Left lung (tissue), 10 donors: ENCODE data around the gene RANGAP1. TPM values are rescaled to one million over a fixed set of nuclear protein-coding genes. Genes with fewer than 3 reads are reported as not detected.

Experiments
- ATAC-seq: fragments of 200-7000 bp; cut with Tn5 transposase; one replicate; pipeline ENCODE4 v1.9.1; 2020; ENCODE audit warnings: moderate library complexity
- DNase-seq, 4 donors: peaks; one replicate each; pipeline ENCODE4 v3.0.0-alpha.2; 2013 to 2020
- H3K27ac ChIP-seq, 2 donors: fragments of 200-600 bp; sonication (generic) in 1 of 2; one replicate each; pipeline versions ENCODE4 v1.5.0 to v1.8.0; 2020 to 2021
- H3K27me3 ChIP-seq, 2 donors: fragments of 200-600 bp; sonication (generic) in 1 of 2; one replicate each; pipeline versions ENCODE4 v1.5.0 to v1.8.0; 2020 to 2021
- H3K36me3 ChIP-seq, 2 donors: fragments of 200-600 bp; sonication (generic) in 1 of 2; one replicate each; pipeline versions ENCODE4 v1.5.0 to v1.8.0; 2020 to 2021
- H3K4me1 ChIP-seq, 2 donors: fragments of 200-600 bp; one replicate each; pipeline ENCODE4 v1.8.0; 2021
- H3K4me3 ChIP-seq, 2 donors: fragments of 200-600 bp; sonication (generic) in 1 of 2; one replicate each; pipeline versions ENCODE4 v1.5.0 to v1.8.0; 2020 to 2021; ENCODE audit warnings: mild to moderate bottlenecking in 1 of 2
- H3K9me3 ChIP-seq, 2 donors: fragments of 200-600 bp; sonication (generic) in 1 of 2; one replicate each; pipeline versions ENCODE4 v1.5.0 to v1.8.0; 2020 to 2021
- intact Hi-C, 2 donors: fragments of 100-400 bp; cut with DNase I; formaldehyde crosslinking; loops; one replicate each; pipeline versions ENCODE4 v1.11.2 to v1.14.2; 2022
- microRNA-seq, 2 donors: library from miRNA; unstranded; fragments of <30 nt; microRNA quantifications; one replicate each; pipeline ENCODE4, GENCODE V29; 2019
- polyA plus RNA-seq, 6 donors: library from polyadenylated mRNA; unstranded; fragments of 120-200 nt; gene quantifications; one replicate each; pipeline ENCODE4 v1.2.1, GENCODE V29; 2013; ENCODE audit not compliant: insufficient read length in 6 of 6
- total RNA-seq, 2 donors: library from RNA; stranded (reverse); fragmentation: NEBNext Ultra II Directional; extraction: Animal tissue kit (Norgen Biotek cat#: 25700); gene quantifications; one replicate each; pipeline ENCODE4 v1.2.1, GENCODE V29; 2021
- TF ChIP-seq, protein P1 (sequence below), 2 donors: fragments of 200-600 bp; sonication (generic) in 1 of 2; IDR thresholded peaks; one replicate each; pipeline versions ENCODE4 v1.5.0 to v1.8.0; 2021; ENCODE audit warnings: antibody characterized with exemption in 2 of 2
- donor health status: DM: no; HTN: yes; CAD: no.
- donor health status: DM: no; HTN: no; CAD: no.

The RANGAP1 gene
- total and polyA plus RNA-seq, 8 donors = 35.0 to 65.8 (median 40.1) TPM

DNA sequence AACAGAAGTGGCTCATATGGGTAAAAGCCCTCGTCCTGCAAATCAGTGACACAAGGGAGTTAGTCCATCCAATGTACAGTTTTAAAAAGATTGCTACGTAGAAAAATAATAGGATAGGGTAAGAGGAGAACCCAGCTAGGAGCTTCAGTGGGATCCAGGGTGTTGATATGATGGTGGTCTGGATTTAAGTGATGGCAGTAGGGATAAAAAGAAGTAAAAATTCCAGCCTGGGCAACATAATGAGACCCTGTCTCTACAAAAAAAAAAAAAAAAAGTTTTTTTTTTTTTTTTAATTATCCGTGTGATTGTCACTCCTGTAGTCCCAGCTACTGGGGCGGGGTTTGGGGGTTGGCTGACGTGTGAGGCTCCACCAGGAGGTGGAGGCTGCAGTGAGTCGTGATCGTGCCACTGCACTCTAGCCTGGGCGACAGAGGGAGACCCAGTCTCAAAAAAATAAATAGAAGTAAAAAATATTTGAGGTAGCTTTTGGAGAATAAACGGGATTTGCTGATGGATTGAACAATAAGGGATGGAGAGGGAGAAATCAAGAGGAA is 87.9 kb downstream of the RANGAP1 start:
- DNase-seq = peak in 3 of 4 donors; percentile 40 to 84 (median 68)
- H3K27me3 ChIP-seq = no peaks in the 10 kb centered on the region
- TF ChIP-seq, protein P1, sequence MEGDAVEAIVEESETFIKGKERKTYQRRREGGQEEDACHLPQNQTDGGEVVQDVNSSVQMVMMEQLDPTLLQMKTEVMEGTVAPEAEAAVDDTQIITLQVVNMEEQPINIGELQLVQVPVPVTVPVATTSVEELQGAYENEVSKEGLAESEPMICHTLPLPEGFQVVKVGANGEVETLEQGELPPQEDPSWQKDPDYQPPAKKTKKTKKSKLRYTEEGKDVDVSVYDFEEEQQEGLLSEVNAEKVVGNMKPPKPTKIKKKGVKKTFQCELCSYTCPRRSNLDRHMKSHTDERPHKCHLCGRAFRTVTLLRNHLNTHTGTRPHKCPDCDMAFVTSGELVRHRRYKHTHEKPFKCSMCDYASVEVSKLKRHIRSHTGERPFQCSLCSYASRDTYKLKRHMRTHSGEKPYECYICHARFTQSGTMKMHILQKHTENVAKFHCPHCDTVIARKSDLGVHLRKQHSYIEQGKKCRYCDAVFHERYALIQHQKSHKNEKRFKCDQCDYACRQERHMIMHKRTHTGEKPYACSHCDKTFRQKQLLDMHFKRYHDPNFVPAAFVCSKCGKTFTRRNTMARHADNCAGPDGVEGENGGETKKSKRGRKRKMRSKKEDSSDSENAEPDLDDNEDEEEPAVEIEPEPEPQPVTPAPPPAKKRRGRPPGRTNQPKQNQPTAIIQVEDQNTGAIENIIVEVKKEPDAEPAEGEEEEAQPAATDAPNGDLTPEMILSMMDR (IDR thresholded peaks at IDR 0.05) = no peak
- H3K4me3 ChIP-seq = peak overlapping the region; percentile 77 to 84
- peak; percentile 52 for ATAC-seq
- no peaks in the 10 kb centered on the region for H3K36me3 ChIP-seq
- intact Hi-C loops = no loop called here
- H3K4me1 ChIP-seq = peaks cover 0 to 24% of the 10 kb centered on the region in 2 donors
- H3K27ac ChIP-seq = peak overlapping the region; percentile 33 to 53
- no peaks in the 10 kb centered on the region for H3K9me3 ChIP-seq

DNA sequence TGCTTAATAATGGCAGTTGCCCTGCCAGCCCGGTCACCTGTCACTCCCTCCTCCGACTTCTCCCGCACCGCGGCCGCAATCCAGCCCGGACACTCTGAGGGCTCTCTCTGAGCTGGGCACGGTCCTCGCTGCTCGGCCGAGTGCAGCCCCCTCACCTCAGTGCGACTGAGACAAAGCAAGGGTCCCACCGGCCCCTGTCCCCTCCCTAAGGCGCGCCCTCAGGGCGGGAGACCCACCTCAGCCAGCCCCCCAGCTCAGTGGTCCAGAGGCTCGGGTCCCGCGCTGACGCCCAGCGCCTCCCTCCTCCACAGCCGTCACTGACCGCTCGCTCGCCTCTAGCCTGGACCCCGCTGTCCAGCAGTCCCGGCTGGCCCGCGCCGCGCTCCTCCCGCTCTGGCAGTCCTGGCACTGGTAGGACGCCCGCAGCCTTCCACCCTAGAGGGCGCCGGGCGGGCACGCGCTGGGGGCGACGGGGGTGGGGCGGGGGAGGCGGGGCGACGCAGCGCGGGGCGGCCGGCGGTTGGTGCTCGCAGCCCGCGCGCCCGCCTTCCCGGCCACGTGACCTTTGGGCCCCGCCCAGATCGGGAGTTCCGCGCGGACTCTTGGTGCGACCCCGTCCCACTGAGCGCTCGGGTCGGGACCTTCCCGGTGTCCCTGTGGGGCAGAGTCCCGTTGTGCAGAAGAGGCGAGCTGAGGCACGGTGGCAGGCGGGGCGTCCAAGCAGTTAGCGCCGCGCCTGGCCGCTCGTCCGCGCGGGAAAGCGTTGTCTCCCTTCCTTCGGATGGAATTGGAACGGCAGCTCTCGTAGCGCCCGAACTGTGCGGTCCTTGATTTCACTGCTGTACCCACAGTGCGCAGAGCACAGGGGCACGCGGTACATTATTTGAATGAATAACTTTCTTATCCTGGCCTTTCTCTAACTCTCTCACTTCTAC is 88.7 kb downstream of the RANGAP1 start:
- DNase-seq = peak; percentile 79 to 95 (median 85)
- peaks cover 0 to 24% of the 10 kb centered on the region in 2 donors for H3K4me1 ChIP-seq
- H3K27me3 ChIP-seq = no peaks in the 10 kb centered on the region
- intact Hi-C loops = no loop called here
- TF ChIP-seq, protein P1 (IDR thresholded peaks at IDR 0.05) = no peak
- peak overlapping the region; percentile 77 to 84 for H3K4me3 ChIP-seq
- no peaks in the 10 kb centered on the region for H3K36me3 ChIP-seq
- ATAC-seq = peak; percentile 90
- H3K27ac ChIP-seq = peak overlapping the region; percentile 33 to 67
- H3K9me3 ChIP-seq = no peaks in the 10 kb centered on the region

Small RNA genes lying within 50 kb of the gene (microRNA-seq; reads per million reads assigned to microRNA genes)
- gene MIR6889 = 0.27 to 0.50 reads per million in 2 donors

Other genes with a start within 250 kb of the RANGAP1 start
- 10 to 100 TPM; 63.3 to 73.8 TPM for gene EP300, start 193.6 kb downstream of the RANGAP1 start, total RNA-seq
- gene EP300, start 193.6 kb downstream of the RANGAP1 start, polyA plus RNA-seq = 10 to 100 TPM; 73.0 to 80.1 (median 77.8) TPM
- gene L3MBTL2, start 80.9 kb downstream of the RANGAP1 start, total RNA-seq = 10 to 100 TPM; 23.4 TPM
- gene L3MBTL2, start 80.9 kb downstream of the RANGAP1 start, polyA plus RNA-seq = 10 to 100 TPM; 21.8 to 25.9 (median 23.4) TPM
- gene CHADL, start 45.3 kb downstream of the RANGAP1 start, total RNA-seq = 1 to 10 TPM; 2.5 to 6.2 TPM
- gene CHADL, start 45.3 kb downstream of the RANGAP1 start, polyA plus RNA-seq = 1 to 10 TPM; 2.1 to 4.0 (median 2.6) TPM
- 10 to 100 TPM; 50.4 to 65.6 TPM for gene ZC3H7B, start 15.3 kb upstream of the RANGAP1 start, total RNA-seq
- 10 to 100 TPM; 59.4 to 84.1 (median 73.1) TPM for gene ZC3H7B, start 15.3 kb upstream of the RANGAP1 start, polyA plus RNA-seq
- gene TEF, start 95.8 kb upstream of the RANGAP1 start, total RNA-seq = 10 to 100 TPM; 10.2 to 17.3 TPM
- 10 to 100 TPM; 10.7 to 16.8 (median 12.1) TPM for gene TEF, start 95.8 kb upstream of the RANGAP1 start, polyA plus RNA-seq
- gene TOB2, start 160.6 kb upstream of the RANGAP1 start, total RNA-seq = 10 to 100 TPM; 38.9 to 47.8 TPM
- gene TOB2, start 160.6 kb upstream of the RANGAP1 start, polyA plus RNA-seq = 10 to 100 TPM; 40.5 to 62.6 (median 52.4) TPM
- 10 to 100 TPM; 30.3 to 35.5 TPM for gene PHF5A, start 182.5 kb upstream of the RANGAP1 start, total RNA-seq
- 10 to 100 TPM; 44.9 to 54.7 (median 46.7) TPM for gene PHF5A, start 182.5 kb upstream of the RANGAP1 start, polyA plus RNA-seq
- gene ACO2, start 182.9 kb upstream of the RANGAP1 start, total RNA-seq = 10 to 100 TPM; 85.3 to 91.8 TPM
- gene ACO2, start 182.9 kb upstream of the RANGAP1 start, polyA plus RNA-seq = 10 to 100 TPM; 51.0 to 66.1 (median 56.6) TPM